AG09309 (cell line): ENCODE data around the gene BTBD19.

ENCODE experiments used
- DNase-seq: peaks from one replicate; pipeline ENCODE4 v3.0.0-alpha.2; 2010; ENCODE audit warnings: low read depth
- H3K4me3 ChIP-seq: 2 replicates; pipeline ENCODE4 v1.5.1; 2011; ENCODE audit warnings: mild to moderate bottlenecking, low read depth, low read length, moderate library complexity; ENCODE audit not compliant: control insufficient read depth
- CTCF ChIP-seq: IDR thresholded peaks from 2 replicates; pipeline ENCODE4 v1.5.1; 2011; ENCODE audit warnings: mild to moderate bottlenecking, low read depth, low read length, inconsistent platforms; ENCODE audit not compliant: insufficient read depth, control insufficient read depth; ENCODE audit errors: missing control alignments

BTBD19 gene

DNA sequence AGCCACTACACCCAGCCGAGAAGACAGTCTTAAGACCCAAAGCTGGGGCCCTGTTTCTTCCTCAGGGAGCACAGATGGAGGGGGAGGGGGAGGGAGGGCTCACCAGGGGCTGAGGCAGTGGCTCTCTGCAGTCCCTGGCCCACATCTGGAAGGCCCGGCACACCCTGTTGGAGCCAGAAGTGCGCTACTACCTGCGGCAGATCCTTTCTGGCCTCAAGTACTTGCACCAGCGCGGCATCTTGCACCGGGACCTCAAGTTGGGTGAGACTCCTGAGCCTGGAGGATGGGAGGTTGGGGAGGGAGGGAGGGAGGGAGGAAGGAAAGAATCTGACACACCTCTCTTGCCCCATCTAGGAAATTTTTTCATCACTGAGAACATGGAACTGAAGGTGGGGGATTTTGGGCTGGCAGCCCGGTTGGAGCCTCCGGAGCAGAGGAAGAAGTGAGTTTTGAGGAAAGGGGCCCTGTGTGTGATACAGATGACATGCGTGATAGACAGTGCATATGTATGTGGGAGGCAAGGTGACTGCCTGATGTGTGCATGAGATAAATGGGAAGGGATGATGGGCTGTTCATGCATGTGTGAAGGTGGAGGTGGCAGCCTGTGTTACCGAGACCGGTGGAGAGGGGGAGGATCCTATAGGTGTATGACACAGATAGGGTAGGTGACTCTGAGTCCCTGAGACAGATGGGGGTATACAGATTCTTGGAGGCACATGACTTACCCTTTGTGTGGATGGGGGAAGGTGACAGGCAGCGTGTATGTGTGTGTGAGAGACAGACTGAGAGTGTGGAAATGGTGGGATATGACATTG, 6.6 kb upstream of the BTBD19 start:
- no peak for DNase-seq
- no peak for TF ChIP-seq CTCF
- peak overlapping the region; percentile 97 for H3K4me3 ChIP-seq

- no peak for TF ChIP-seq CTCF
- peak overlapping the region; percentile 97 for H3K4me3 ChIP-seq
- DNase-seq, result no peak
Measured at GRCh38 chr1:44802306-44803061, 5.8 kb upstream of the BTBD19 start.

- peak overlapping the region; percentile 97 for H3K4me3 ChIP-seq
- no peak for TF ChIP-seq CTCF
- no peak for DNase-seq
Measured at GRCh38 chr1:44803062-44803311, 5.3 kb upstream of the BTBD19 start.

DNA sequence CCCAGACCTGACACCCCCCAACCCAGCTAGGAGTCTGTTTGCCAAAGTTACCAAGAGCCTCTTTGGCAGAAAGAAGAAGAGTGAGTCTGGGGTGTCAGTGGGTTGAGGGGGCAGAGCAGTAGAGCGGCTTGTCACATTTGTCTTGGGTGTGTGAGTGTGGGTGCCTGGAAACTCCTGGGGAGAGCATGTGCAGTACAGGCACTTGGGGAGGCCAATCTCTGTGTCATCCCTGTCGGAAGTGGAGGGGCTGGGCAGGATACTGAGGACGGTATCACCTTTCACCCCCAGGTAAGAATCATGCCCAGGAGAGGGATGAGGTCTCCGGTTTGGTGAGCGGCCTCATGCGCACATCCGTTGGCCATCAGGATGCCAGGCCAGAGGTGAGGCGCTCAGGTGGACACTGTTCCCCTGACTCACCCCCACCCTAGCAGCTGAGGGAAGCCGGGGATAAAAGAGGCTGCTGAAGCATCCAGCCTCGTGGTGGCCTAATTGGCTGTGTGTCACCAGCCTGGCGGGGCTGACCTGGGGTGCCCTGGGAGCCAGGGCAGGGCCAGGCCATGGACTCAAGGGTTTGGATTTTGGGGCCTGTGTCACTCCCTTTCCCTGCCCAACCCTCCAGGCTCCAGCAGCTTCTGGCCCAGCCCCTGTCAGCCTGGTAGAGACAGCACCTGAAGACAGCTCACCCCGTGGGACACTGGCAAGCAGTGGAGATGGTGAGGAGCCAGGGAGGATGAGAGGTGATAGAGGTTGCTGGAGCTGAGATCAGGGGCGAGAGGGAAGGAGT, 4.8 kb upstream of the BTBD19 start:
- DNase-seq, result no peak

GRCh38 chr1:44805311-44806024, 2.9 kb upstream of the BTBD19 start:
- TF ChIP-seq CTCF, result no peak
- no peak for DNase-seq
- H3K4me3 ChIP-seq, result no peak overlapping the region

More for the DNA sequence above, 4.8 kb upstream of the BTBD19 start:
- peak overlapping the region; percentile 97; the same call in 1 of the 2 replicates for H3K4me3 ChIP-seq
- TF ChIP-seq CTCF, result no peak
